GM18508 (cell line): ENCODE data around the gene DPYD.

Experiments used
- ATAC-seq: cut with Tn5 transposase; IDR thresholded peaks from one replicate; pipeline ENCODE4 v1.9.1; 2021; ENCODE audit warnings: moderate number of reproducible peaks; ENCODE audit not compliant: insufficient read depth, unreplicated experiment

DPYD gene

GRCh38 chr1:97091263-97091662, 829.6 kb downstream of the DPYD start:
- ATAC-seq: no peak

- ATAC-seq: no peak
These were observed 830.1 kb downstream of the DPYD start for GRCh38 chr1:97090725-97091124.

- ATAC-seq: no peak
These were observed 831.7 kb downstream of the DPYD start for GRCh38 chr1:97089173-97089572.

DNA sequence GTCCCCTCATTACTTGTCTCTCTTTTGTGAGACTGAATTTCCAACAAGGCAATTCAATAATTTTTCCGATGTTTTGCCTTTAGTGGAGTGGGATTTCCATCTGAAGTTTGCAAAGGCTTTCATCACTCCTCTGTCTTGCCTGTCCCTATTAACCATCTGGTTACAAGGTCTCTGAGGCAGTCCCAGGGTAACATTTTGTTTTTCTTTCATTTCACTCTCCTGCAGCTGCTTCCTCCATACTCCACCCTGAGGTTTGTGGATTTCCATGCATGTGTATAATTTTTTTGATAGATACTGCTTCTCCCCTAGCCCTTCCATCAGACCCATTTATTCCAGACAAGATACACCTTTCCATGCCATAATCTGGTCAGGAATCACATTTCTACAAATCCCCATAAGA, 832.4 kb downstream of the DPYD start:
- ATAC-seq: no peak

GRCh38 chr1:97084546-97084945, 836.3 kb downstream of the DPYD start:
- ATAC-seq: no peak

GRCh38 chr1:97082160-97082848, 838.5 kb downstream of the DPYD start:
- no peak for ATAC-seq

DNA sequence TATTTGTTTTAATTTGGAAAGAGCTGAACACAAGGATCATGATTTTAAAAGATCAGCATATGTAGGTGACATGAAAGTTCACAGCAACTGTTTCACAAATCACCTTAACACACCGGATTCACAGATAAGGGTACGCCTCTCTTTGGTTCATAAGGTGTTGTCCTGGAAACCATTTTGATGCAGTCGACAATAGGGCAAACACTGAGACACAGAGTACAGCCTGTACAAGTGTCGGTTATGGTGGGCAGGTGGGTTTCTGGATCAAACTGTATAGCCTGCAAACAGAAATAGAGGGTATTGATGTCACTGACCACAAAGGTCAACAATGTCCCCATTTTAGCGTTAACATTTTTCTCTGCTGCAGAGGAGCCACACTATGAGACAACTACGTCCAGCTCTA, 842.0 kb downstream of the DPYD start:
- ATAC-seq: no peak

DNA sequence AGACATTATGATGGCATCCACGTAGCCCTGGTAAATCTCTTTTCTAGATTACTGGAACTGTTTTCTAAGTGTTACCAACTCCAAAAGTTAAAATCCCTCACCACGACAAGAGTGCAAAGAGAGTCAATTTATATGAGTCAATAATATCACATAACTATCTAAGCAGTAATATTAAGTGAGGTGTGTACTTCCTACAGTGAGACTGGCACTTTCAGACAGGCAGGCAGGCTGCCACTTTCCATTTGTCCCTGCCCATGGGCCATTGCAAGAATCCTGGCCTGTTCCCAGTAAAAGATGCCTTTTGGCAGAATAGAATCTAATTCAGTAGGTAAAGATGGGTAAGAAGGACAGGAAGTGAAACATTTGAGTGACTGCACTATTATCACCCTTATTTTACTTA, 843.6 kb downstream of the DPYD start:
- no peak for ATAC-seq

DNA sequence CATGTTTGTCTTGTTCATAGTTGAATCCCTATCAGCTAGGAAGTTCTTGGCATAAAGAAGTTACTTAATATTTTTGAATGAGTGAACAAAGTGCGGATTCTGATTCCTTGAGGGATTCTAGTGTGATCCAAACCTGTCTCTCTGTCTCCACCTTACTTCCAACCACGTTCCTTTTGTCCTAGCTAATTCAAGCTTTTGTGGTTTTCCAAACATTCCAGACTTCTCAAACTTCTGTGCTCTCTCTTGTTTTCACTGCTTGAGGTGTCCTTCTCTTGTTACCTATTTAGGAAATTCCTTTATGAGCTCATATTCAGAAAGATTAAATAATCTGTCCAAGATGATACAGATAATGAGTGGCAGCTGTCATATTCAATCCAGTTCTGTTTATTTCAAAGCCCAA, 846.1 kb downstream of the DPYD start:
- no peak for ATAC-seq

- no peak for ATAC-seq
These were observed 846.9 kb downstream of the DPYD start for GRCh38 chr1:97073936-97074335.

DNA sequence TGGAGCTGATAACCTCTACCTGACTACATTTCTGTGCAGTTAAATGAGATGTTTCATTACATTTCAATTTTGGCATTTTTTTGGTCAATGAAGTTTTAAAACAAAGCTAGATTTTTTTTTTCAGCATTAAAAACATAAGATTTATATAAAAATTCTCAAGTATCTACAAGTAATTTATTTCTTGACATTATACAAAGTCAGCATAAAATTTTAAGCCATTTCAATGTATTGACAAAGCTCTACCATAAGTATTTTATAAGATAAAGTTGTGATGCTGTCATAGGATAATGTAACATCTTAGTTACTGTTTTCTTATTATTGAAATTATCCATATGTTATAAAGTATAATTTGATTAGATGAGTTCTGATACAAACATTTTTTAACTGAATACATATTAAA, 847.7 kb downstream of the DPYD start:
- ATAC-seq: no peak

GRCh38 chr1:97071173-97071572, 849.7 kb downstream of the DPYD start:
- no peak for ATAC-seq

- no peak for ATAC-seq
These were observed 850.5 kb downstream of the DPYD start for GRCh38 chr1:97070376-97070775.

- ATAC-seq: no peak
These were observed 851.5 kb downstream of the DPYD start for GRCh38 chr1:97069312-97069711.

DNA sequence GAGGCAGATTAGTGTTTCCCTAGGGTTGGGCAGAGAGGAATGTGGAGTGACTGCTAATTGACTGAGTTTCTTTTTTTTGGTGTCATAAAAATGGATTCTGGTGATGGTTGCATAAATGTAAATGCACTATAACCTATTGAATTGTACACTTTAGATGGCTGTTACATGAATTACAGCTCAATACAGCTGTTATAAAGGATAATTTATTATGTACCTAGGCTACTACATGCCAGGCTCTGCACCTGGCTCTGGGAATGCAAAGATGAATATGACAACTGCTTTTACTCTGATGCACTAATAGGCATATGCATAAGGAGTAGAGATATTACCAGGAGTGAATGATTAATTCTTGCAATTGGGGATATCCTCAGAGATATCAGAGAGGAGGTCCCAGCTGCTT, 854.0 kb downstream of the DPYD start:
- ATAC-seq: no peak

GRCh38 chr1:97063532-97063931, 857.3 kb downstream of the DPYD start:
- no peak for ATAC-seq

DNA sequence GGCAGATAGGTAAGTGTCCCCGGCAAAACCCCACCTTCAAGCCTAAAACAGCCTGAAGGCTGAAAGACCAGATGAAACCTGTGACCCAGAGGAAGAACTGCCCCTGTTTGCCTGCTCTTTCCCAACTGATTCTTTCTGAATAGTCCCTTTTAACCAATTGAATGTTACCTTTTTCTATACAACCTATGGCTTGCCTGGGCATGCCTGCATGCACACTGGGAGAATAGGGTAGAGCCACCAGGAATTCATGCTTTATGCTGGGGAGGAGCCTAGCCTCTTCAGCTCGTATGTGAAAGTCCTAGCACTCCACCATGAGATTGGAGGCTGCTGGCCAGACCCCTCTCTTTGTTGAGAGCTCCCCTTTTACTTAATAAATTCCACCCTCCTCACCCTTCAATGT, 859.2 kb downstream of the DPYD start:
- no peak for ATAC-seq

DNA sequence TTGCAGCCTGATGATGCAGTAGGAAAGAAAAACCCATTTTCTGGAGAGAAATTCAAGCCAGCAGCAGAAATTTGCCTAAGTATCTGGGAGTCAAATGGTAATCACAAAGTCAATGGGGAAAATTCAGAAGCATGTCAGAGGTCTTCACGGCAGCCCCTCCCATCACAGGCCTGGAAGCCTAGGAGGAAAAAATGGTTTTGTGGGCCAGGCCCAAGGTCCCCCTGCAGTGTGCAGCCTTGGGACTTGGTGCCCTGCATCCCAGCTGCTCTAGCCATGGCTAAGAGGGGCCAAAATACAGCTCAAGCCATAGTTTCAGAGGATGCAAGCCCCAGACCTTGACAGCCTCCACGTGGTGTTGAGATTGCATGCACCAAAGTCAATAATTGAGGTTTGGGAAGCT, 864.4 kb downstream of the DPYD start:
- ATAC-seq: no peak

- ATAC-seq: no peak
These were observed 867.6 kb downstream of the DPYD start for GRCh38 chr1:97053268-97053667.

DNA sequence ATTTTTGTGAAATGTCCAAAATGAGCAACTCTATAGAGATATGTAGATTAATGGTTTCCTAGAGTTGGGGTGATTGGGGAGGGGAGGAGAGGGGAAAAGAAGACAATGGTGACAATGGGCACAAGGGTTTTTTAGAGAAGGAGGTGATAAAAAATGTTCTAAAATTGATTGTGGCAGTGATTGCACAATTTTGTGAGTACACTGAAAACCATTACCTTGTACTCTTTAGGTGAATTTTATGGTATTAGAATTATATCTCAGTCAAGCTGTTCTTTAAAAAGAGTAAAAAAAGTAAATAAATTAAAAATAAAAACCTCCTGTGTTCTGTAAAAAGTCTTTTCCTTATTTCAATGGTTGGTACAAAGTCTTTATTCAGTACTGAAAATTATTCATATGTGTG, 869.0 kb downstream of the DPYD start:
- ATAC-seq: no peak

- no peak for ATAC-seq
These were observed 870.3 kb downstream of the DPYD start for GRCh38 chr1:97050506-97050905.

GRCh38 chr1:97047421-97047793, 873.4 kb downstream of the DPYD start:
- ATAC-seq: no peak
